MM.1S (cell line): ENCODE results near the gene RUFY2.

Experiments
- DNase-seq: peaks from one replicate; pipeline ENCODE4 v3.0.0-alpha.2; 2015
- H2AFZ ChIP-seq: fragments of 300-600 bp; sonication (generic); 2 replicates; pipeline ENCODE4 v1.6.0; 2016; ENCODE audit warnings: antibody characterized with exemption, low read length
- H3F3A ChIP-seq: fragments of 300-600 bp; sonication (generic); 2 replicates; pipeline ENCODE4 v1.6.1; 2016; ENCODE audit warnings: mild to moderate bottlenecking, antibody characterized with exemption, low read length, moderate library complexity, mixed read lengths; ENCODE audit not compliant: insufficient read depth
- H3K27ac ChIP-seq: fragments of 300-600 bp; sonication (generic); 2 replicates; pipeline ENCODE4 v1.5.1; 2016; ENCODE audit warnings: mild to moderate bottlenecking, low read length
- H3K27me3 ChIP-seq: fragments of 300-600 bp; sonication (generic); replicated peaks from 2 replicates; pipeline ENCODE4 v1.6.0; 2016; ENCODE audit warnings: low read length; ENCODE audit not compliant: insufficient read depth
- H3K36me3 ChIP-seq: fragments of 300-600 bp; sonication (generic); replicated peaks from 2 replicates; pipeline ENCODE4 v1.6.1; 2016; ENCODE audit warnings: mild to moderate bottlenecking, low read length, mixed read lengths; ENCODE audit not compliant: insufficient read depth
- H3K4me1 ChIP-seq: fragments of 300-600 bp; sonication (generic); 2 replicates; pipeline ENCODE4 v1.6.1; 2016; ENCODE audit warnings: low read length, mixed read lengths
- H3K4me2 ChIP-seq: fragments of 300-600 bp; sonication (generic); 2 replicates; pipeline ENCODE4 v1.6.0; 2016; ENCODE audit warnings: low read depth, low read length
- H3K4me3 ChIP-seq: fragments of 300-600 bp; sonication (generic); 2 replicates; pipeline ENCODE4 v1.5.1; 2016; ENCODE audit warnings: low read length, mixed read lengths
- H3K79me2 ChIP-seq: fragments of 300-600 bp; sonication (generic); 2 replicates; pipeline ENCODE4 v1.6.1; 2016; ENCODE audit warnings: mixed run types, low read length, mixed read lengths
- H3K9ac ChIP-seq: fragments of 300-600 bp; sonication (generic); 2 replicates; pipeline ENCODE4 v1.6.1; 2016; ENCODE audit warnings: low read length, mixed read lengths
- H3K9me2 ChIP-seq: fragments of 300-600 bp; sonication (generic); replicated peaks from 2 replicates; pipeline ENCODE4 v1.6.1; 2016; ENCODE audit warnings: mild to moderate bottlenecking, low read length, mixed read lengths; ENCODE audit not compliant: insufficient read depth
- H3K9me3 ChIP-seq: fragments of 300-600 bp; sonication (generic); replicated peaks from 2 replicates; pipeline ENCODE4 v1.6.1; 2016; ENCODE audit warnings: mild to moderate bottlenecking, low read length, mixed read lengths; ENCODE audit not compliant: insufficient read depth
- H4K20me1 ChIP-seq: fragments of 300-600 bp; sonication (generic); 2 replicates; pipeline ENCODE4 v1.6.1; 2016; ENCODE audit warnings: mild to moderate bottlenecking, low read length, moderate library complexity, mixed read lengths; ENCODE audit not compliant: insufficient read depth
- EZH2 ChIP-seq: fragments of 300-600 bp; sonication (generic); optimal IDR thresholded peaks from 2 replicates; pipeline ENCODE3; 2017; ENCODE audit warnings: low read depth, mild to moderate bottlenecking, antibody characterized with exemption, low read length, mixed read lengths
- EZH2phosphoT487 ChIP-seq: fragments of 300-600 bp; sonication (generic); IDR thresholded peaks from 2 replicates; pipeline ENCODE4 v1.6.1; 2018; ENCODE audit warnings: antibody characterized with exemption, low read length
- TF ChIP-seq, protein P1 (sequence below): fragments of 300-600 bp; sonication (generic); IDR thresholded peaks from 2 replicates; pipeline ENCODE4 v1.5.1; 2016; ENCODE audit warnings: antibody characterized with exemption, low read length, mixed read lengths

RUFY2 gene

DNA sequence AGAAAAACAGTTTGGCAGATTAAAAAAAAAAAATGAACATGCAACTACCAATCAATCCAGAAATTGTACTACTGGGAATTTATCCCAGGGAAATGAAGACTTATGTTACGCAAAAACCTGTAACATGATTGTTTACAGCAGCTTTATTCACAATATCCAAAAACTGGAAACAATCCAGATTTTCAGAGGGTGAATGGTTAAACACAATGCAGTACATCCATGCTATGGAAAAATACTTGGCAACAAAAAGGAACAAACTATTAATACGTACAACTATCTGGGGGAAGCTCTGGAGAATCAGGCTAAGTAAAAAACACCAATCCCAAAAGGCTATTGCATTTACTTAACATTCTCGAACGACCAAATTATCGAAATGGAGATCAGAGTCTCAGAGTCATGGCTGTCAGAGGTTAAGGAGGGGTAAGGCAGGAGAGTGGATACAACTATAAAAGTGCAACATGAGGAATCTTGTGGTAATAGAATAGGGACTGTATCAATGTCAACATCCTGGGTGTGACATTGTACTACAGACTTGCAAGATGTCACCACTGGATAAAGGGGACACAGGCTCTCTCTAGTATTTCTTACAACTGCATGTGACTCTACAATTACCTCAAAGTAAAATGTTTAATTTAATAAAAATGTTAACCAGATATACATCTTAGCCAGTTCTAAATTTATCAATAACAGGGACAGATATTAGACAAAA, 21.5 kb upstream of the RUFY2 start:
- H3K79me2 ChIP-seq = no peaks in the 10 kb centered on the region
- no peak overlapping the region for H2AFZ ChIP-seq
- no peak overlapping the region for H3K27ac ChIP-seq
- no peaks in the 10 kb centered on the region for H3F3A ChIP-seq
- no peaks in the 10 kb centered on the region for H3K9me2 ChIP-seq
- H3K4me1 ChIP-seq = no peaks in the 10 kb centered on the region
- no peaks in the 10 kb centered on the region for H3K9me3 ChIP-seq
- no peak overlapping the region for H3K4me2 ChIP-seq
- TF ChIP-seq, protein P1, sequence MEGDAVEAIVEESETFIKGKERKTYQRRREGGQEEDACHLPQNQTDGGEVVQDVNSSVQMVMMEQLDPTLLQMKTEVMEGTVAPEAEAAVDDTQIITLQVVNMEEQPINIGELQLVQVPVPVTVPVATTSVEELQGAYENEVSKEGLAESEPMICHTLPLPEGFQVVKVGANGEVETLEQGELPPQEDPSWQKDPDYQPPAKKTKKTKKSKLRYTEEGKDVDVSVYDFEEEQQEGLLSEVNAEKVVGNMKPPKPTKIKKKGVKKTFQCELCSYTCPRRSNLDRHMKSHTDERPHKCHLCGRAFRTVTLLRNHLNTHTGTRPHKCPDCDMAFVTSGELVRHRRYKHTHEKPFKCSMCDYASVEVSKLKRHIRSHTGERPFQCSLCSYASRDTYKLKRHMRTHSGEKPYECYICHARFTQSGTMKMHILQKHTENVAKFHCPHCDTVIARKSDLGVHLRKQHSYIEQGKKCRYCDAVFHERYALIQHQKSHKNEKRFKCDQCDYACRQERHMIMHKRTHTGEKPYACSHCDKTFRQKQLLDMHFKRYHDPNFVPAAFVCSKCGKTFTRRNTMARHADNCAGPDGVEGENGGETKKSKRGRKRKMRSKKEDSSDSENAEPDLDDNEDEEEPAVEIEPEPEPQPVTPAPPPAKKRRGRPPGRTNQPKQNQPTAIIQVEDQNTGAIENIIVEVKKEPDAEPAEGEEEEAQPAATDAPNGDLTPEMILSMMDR = no peak
- TF ChIP-seq EZH2 (no peak), EZH2phosphoT487 (no peak)
- H3K27me3 ChIP-seq = no peaks in the 10 kb centered on the region
- peaks cover 5% of the 10 kb centered on the region; the same call in 1 of the 2 replicates for H3K36me3 ChIP-seq
- H4K20me1 ChIP-seq = no peaks in the 10 kb centered on the region
- DNase-seq = no peak
- H3K9ac ChIP-seq = no peak overlapping the region
- H3K4me3 ChIP-seq = no peak overlapping the region

DNA sequence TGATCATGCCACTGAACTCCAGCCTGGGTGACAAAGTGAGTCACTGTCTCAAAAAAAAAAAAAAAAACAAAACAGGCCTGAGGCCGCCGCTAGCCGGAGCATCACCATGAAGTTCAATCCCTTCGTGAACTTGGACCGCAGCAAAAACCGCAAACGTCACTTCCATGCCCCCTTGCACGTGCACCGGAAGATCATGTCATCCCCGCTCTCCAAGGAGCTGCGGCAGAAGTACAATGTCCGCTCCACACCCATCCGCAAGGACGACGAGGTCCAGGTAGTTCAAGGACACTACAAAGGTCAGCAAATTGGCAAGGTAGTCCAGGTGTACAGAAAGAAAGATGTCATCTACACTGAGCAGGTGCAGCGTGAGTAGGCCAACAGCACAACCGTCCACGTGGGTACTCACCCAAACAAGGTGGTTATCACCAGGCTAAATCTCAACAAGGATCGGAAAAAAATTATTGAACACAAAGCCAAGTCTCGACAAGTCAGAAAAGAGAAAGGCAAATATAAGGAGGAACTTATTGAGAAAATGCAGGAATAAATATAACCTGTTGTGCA, 17.5 kb upstream of the RUFY2 start:
- Histone ChIP-seq H3K4me1 (no peaks in the 10 kb centered on the region), H2AFZ (no peak overlapping the region)

GRCh38 chr10:68423522-68423921, 16.4 kb upstream of the RUFY2 start:
- DNase-seq = no peak
- no peaks in the 10 kb centered on the region for H4K20me1 ChIP-seq
- no peak overlapping the region for H2AFZ ChIP-seq
- H3K4me2 ChIP-seq = no peak overlapping the region
- H3K9me3 ChIP-seq = no peaks in the 10 kb centered on the region
- H3K9ac ChIP-seq = no peak overlapping the region
- no peaks in the 10 kb centered on the region for H3K27me3 ChIP-seq
- TF ChIP-seq EZH2 = no peak
- TF ChIP-seq, protein P1 = no peak
- no peak for TF ChIP-seq EZH2phosphoT487
- no peaks in the 10 kb centered on the region for H3K9me2 ChIP-seq
- H3K4me1 ChIP-seq = no peaks in the 10 kb centered on the region
- H3K79me2 ChIP-seq = no peaks in the 10 kb centered on the region
- no peak overlapping the region for H3K4me3 ChIP-seq
- H3K27ac ChIP-seq = no peak overlapping the region
- no peaks in the 10 kb centered on the region for H3F3A ChIP-seq
- H3K36me3 ChIP-seq = no peaks in the 10 kb centered on the region; the same call in 1 of the 2 replicates

More for the DNA sequence above, 17.5 kb upstream of the RUFY2 start:
- Histone ChIP-seq H3K9me3 (no peaks in the 10 kb centered on the region), H3K4me3 (no peak overlapping the region), H3F3A (no peaks in the 10 kb centered on the region), H3K9ac (no peak overlapping the region), H3K9me2 (no peaks in the 10 kb centered on the region), H3K36me3 (no peaks in the 10 kb centered on the region; the same call in 1 of the 2 replicates), H3K79me2 (no peaks in the 10 kb centered on the region), H3K27ac (no peak overlapping the region), H4K20me1 (no peaks in the 10 kb centered on the region), H3K4me2 (no peak overlapping the region), H3K27me3 (no peaks in the 10 kb centered on the region)
- DNase-seq = no peak
- TF ChIP-seq EZH2 (no peak), EZH2phosphoT487 (no peak)
- TF ChIP-seq, protein P1 = no peak
